ENCODE measurements around the gene PRKAR1B.

Gene PRKAR1B

DNA sequence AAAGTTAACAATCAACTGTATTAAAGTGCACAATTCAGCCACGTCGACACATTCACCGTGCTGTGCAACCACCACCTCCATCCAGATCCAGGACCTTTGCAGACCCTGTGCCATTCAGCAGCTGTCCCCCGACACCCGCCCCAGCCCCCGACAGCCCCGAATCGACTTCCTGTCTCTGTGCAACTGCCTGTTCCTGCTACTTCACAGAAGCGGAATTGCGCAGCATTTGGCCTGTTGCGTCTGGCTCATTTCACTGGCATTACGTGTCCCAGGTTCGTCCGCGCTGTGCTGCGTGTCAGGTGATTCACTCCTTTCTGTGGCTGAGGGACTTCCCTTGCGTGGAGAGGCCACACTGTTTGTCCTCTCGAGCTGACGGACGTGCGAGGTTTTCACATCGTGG, 33.8 kb downstream of the PRKAR1B start:
- DNase-seq (ENCODE audit: low read depth), result no peak
- no peak overlapping the region for H3K4me3 ChIP-seq (ENCODE audit: low read depth, low read length)
- TF ChIP-seq, protein P1, sequence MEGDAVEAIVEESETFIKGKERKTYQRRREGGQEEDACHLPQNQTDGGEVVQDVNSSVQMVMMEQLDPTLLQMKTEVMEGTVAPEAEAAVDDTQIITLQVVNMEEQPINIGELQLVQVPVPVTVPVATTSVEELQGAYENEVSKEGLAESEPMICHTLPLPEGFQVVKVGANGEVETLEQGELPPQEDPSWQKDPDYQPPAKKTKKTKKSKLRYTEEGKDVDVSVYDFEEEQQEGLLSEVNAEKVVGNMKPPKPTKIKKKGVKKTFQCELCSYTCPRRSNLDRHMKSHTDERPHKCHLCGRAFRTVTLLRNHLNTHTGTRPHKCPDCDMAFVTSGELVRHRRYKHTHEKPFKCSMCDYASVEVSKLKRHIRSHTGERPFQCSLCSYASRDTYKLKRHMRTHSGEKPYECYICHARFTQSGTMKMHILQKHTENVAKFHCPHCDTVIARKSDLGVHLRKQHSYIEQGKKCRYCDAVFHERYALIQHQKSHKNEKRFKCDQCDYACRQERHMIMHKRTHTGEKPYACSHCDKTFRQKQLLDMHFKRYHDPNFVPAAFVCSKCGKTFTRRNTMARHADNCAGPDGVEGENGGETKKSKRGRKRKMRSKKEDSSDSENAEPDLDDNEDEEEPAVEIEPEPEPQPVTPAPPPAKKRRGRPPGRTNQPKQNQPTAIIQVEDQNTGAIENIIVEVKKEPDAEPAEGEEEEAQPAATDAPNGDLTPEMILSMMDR (conservative IDR thresholded peaks at IDR 0.05; ENCODE audit: low read depth, low read length), result no peak

DNA sequence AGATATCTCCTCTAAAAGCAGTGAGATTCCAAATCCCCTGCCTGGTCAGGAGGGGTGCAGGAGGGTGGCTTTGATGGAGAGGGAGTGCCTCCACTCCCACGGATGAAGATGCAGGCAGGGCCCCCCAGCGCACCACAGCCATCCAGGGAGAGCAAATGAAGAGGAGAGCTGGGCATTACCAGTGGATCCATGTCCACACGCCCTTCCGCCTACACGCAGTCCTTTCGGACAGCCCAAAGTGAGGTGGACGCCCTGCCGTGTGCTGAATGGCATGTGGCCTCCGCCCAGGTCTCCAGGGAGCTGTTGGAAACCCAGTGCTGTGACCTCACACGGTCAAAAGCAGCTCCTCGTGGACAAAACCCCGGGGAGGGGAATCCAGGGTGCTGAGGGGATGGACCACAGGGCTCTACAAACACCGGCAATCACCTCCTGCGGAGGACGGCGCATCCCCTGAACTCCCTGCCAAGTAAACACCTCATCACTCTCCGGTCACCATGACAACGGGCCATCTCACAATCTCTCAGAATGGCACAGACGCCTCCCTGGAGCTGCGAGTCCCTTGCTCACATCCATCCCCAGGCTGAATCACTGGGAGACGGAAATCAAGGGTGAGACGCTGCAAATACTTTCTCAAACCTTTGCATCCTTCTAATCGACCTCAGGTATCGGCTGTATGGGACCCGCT, 35.6 kb downstream of the PRKAR1B start:
- no peak for DNase-seq (ENCODE audit: low read depth)
- TF ChIP-seq, protein P1 (conservative IDR thresholded peaks at IDR 0.05; ENCODE audit: low read depth, low read length), result no peak
- no peak overlapping the region for H3K4me3 ChIP-seq (ENCODE audit: low read depth, low read length)

DNA sequence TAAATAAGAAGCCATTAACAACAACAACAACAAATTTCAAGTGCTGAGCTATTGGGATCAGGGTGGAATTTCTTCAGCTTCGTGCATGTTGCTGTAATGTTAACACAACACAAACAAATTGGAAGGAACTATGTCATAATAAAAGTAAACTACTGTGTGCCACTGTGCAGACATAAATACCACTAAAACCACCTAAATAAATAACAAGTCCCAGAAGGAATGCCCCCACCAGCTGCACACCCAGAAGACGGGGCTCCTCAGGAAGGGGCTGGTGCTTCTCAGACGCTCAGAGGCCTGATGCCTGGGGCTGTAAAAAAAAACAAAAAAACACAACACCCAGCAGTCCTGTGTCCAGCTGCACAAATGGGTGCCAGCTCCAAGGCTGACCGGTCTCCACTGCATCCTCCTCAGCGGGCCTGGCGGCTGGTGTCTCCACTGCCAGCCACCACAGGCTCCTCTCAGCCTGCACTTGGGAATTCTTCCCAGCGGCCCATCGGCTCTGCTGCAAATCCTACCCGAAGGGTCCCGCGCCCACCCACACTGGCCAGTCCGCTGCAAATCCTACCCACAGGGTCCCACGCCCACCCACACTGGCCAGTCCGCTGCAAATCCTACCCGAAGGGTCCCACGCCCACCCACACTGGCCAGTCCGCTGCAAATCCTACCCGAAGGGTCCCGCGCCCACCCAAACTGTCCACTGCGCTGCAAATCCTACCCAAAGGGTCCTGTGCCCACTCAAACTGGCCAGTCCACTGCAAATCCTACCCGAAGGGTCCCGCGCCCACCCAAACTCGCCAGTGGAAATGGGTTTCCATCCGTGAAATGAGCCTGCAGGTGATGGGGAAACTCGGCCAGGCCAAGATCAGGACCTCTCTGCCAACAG, 36.4 kb downstream of the PRKAR1B start:
- DNase-seq (ENCODE audit: low read depth), result no peak
- no peak overlapping the region for H3K4me3 ChIP-seq (ENCODE audit: low read depth, low read length)
- TF ChIP-seq, protein P1 (conservative IDR thresholded peaks at IDR 0.05; ENCODE audit: low read depth, low read length), result no peak

DNA sequence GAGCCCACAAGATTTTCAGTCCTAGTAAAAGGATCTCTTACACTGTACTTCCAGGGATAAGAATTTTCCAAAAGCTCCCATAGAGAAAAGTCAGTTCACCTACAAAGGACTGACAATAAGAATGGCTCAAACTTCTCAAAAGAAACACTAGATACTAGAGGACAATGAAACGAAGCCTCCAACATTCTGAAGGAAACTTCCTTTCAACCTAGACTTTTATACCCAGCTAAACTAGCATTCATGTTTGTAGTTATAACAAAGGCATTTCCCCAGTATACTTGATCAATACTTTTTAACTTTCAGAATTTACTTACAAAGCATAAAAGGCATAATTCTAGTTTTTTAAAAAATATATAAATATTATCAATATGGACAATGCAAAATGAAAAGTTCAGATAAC, 41.5 kb downstream of the PRKAR1B start:
- no peak overlapping the region for H3K4me3 ChIP-seq (ENCODE audit: low read depth, low read length)
- TF ChIP-seq, protein P1 (conservative IDR thresholded peaks at IDR 0.05; ENCODE audit: low read depth, low read length), result no peak

DNA sequence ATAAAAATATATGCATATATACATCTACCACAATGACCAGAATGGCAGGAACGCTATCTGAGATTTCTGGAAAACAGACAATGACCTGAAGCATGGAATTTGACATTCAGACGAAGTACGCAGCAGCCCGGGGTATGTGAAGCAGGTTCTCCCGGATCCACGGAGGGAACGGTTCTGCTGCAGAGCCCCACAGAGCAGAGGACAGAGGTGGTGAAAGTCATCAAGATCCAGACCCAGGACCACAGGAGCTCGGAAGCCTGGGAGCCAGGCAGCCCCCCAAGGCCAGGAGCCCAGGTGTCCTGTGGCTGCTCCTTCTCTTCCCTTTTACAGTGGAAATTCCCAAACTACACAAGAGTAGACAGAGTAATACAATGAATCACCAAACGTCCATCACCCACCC, 42.7 kb downstream of the PRKAR1B start:
- TF ChIP-seq, protein P1 (conservative IDR thresholded peaks at IDR 0.05; ENCODE audit: low read depth, low read length), result no peak
- no peak overlapping the region for H3K4me3 ChIP-seq (ENCODE audit: low read depth, low read length)
- no peak for DNase-seq (ENCODE audit: low read depth)

More for the DNA sequence above, 41.5 kb downstream of the PRKAR1B start:
- DNase-seq (ENCODE audit: low read depth), result no peak

DNA sequence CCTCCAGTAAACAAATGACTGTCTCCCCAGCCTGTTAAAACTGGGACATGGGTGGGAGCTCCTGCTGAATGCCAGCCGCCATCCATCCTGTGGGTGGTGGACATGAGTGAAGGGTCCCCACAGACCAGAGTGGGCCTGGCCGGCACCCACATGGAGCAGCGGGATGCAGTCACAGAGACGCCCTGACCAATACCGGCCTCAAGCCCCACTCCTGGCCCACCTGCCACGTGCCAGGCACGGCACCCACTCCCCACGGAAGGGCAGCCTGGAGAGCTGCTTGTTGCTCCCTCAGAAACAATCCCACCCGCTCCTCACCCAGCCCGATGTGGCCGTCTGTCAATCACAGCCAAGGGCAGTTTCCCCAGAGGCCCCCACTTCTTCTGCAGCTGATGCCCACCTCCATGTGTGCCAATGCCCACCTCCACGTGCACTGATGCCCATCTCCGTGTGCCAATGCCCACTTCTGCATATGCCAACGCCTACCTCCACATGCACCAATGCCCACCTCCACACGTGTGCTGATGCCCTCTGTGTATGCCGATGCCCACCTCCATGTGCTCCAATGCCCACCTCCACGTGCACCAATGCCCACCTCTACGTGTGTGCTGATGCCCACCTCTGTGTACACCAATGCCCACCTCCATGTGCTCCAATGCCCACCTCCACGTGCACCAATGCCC, 43.4 kb downstream of the PRKAR1B start:
- TF ChIP-seq, protein P1 (conservative IDR thresholded peaks at IDR 0.05; ENCODE audit: low read depth, low read length), result no peak
- H3K4me3 ChIP-seq (ENCODE audit: low read depth, low read length), result no peak overlapping the region

More for the DNA sequence above, 43.4 kb downstream of the PRKAR1B start:
- DNase-seq (ENCODE audit: low read depth), result no peak
